Activated naive CD4-positive, alpha-beta T cell treated with anti-CD3 and anti-CD28 coated beads for 36 hours (primary cell): ENCODE results near the gene ZNRF1. TPM values are rescaled to one million over a fixed set of nuclear protein-coding genes. Genes with fewer than 3 reads are reported as not detected.
A peak's percentile ranks its signal among the peaks of the same experiment; 100 is the strongest.
"Not testable (repeated sequence)": the region's sequence is repeated elsewhere in the genome, so short reads cannot be mapped to it uniquely, and the experiment has no call there.

Experiments used
- CTCF ChIA-PET: fragments of 350-600 bp; sonication (Branson Sonifier 250); formaldehyde crosslinking; loops from one replicate; lab custom pipeline; 2021; ENCODE audit warnings: antibody characterized with exemption; lab: Charles Lee
- DNase-seq: peaks from one replicate; pipeline ENCODE4 v3.0.0-alpha.2; 2020
- H3K27ac Mint-ChIP-seq: one replicate; pipeline ENCODE4 v1.8.0; 2021; ENCODE audit warnings: mild to moderate bottlenecking, mixed read lengths
- H3K27me3 Mint-ChIP-seq: one replicate; pipeline ENCODE4 v1.8.0; 2021; ENCODE audit warnings: low read depth, mixed read lengths
- H3K36me3 Mint-ChIP-seq: one replicate; pipeline ENCODE4 v1.8.0; 2021; ENCODE audit warnings: low read depth, mixed read lengths
- H3K4me1 Mint-ChIP-seq: one replicate; pipeline ENCODE4 v1.8.0; 2021; ENCODE audit warnings: low read depth, mixed read lengths
- H3K4me3 Mint-ChIP-seq: one replicate; pipeline ENCODE4 v1.8.0; 2021; ENCODE audit warnings: mild to moderate bottlenecking, moderate library complexity, mixed read lengths
- H3K9me3 Mint-ChIP-seq: one replicate; pipeline ENCODE4 v1.8.0; 2021; ENCODE audit warnings: mixed read lengths
- intact Hi-C: fragments of 100-400 bp; cut with micrococcal nuclease; formaldehyde crosslinking; loops from one replicate; pipeline ENCODE4 v1.15.1; 2023
- total RNA-seq, 2 experiments: library from RNA; stranded (reverse); gene quantifications; one replicate each; pipeline ENCODE4 v1.2.3, GENCODE V29; 2021

Gene ZNRF1
- total RNA-seq, 2 experiments from 2014 or later, result 35.3 to 35.7 TPM

GRCh38 chr16:75017670-75018525, 19.1 kb downstream of the ZNRF1 start:
- no peak for DNase-seq
- Mint-ChIP-seq H3K9me3 (peaks cover 14% of the 10 kb centered on the region), H3K27ac (no peak overlapping the region), H3K4me1 (peaks cover 19% of the 10 kb centered on the region), H3K36me3 (peaks cover 14% of the 10 kb centered on the region), H3K27me3 (no peaks in the 10 kb centered on the region), H3K4me3 (no peak overlapping the region)
- CTCF ChIA-PET, result interaction anchor here (0.6 to 1.6 kb wide), 3 partner anchors 9 to 93 kb away, joined by 3 read pairs; partner anchors contain the start of gene ZNRF1
- intact Hi-C loops, result loop anchor here (10.0 kb wide), 1 partner anchor 547 kb away; the partner anchor contains the start of gene GABARAPL2

DNA sequence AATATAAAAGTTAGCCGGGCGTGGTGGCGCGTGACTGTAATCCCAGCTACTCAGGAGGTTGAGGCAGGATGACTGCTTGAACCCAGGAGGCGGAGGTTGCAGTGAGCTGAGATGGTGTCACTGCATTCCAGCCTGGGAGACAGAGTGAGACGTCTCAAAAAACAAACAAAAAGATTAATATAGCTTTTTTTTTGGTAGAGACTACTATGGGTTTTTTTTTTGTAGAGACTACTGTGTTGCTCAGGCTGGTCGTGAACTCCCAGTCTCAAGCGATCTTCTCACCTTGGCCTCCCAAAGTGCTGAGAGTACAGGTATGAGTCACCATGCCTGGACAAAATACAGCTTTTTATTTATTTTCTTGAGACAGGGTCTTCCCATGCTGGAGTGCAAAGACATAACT, 20.2 kb downstream of the ZNRF1 start:
- no peak for DNase-seq
- Mint-ChIP-seq H3K4me1 (peaks cover 20% of the 10 kb centered on the region), H3K36me3 (peaks cover 14% of the 10 kb centered on the region), H3K9me3 (peaks cover 14% of the 10 kb centered on the region), H3K27ac (no peak overlapping the region), H3K4me3 (no peak overlapping the region), H3K27me3 (no peaks in the 10 kb centered on the region)
- intact Hi-C loops, result loop anchor here (10.0 kb wide), 1 partner anchor 546 kb away; the partner anchor contains the start of gene GABARAPL2
- CTCF ChIA-PET, result interaction anchor here (0.6 kb wide), 1 partner anchor 52 kb away, joined by 4 read pairs; no protein-coding TSS in a partner anchor

DNA sequence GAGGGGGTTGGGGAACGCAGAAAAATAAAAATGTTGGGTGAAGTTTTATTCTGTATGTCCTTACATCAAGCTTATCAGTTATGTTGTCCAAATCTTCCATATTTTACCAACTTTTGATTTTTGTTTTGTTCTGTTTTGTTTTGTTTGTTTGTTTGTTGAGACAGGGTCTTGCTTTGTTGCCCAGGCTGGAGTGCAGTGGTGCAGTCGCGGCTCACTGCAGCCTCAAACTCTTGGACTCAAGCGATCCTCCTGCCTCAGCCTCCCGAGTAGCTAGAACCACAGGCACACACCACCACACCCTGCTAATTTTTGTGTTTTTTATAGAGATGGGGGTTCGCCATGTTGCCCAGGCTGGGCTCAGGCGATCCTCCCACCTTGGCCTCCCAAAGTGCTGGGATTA, 20.8 kb downstream of the ZNRF1 start:
- H3K4me3 Mint-ChIP-seq, result no peak overlapping the region
- no peak for DNase-seq

GRCh38 chr16:75021410-75021809, 22.6 kb downstream of the ZNRF1 start:
- H3K36me3 Mint-ChIP-seq, result peaks cover 14% of the 10 kb centered on the region
- peaks cover 28% of the 10 kb centered on the region for H3K4me1 Mint-ChIP-seq
- H3K9me3 Mint-ChIP-seq, result peaks cover 14% of the 10 kb centered on the region
- H3K4me3 Mint-ChIP-seq, result no peak overlapping the region
- H3K27ac Mint-ChIP-seq, result no peak overlapping the region
- DNase-seq, result no peak
- H3K27me3 Mint-ChIP-seq, result no peaks in the 10 kb centered on the region
- CTCF ChIA-PET, result no interaction called here
- intact Hi-C loops, result no loop called here

More for the DNA sequence above, 20.8 kb downstream of the ZNRF1 start:
- CTCF ChIA-PET, result interaction anchor here (0.6 to 0.9 kb wide), 2 partner anchors 43 to 51 kb away, joined by 4 read pairs; no protein-coding TSS in a partner anchor
- no peaks in the 10 kb centered on the region for H3K27me3 Mint-ChIP-seq
- peaks cover 24% of the 10 kb centered on the region for H3K4me1 Mint-ChIP-seq
- peaks cover 14% of the 10 kb centered on the region for H3K36me3 Mint-ChIP-seq
- intact Hi-C loops, result loop anchor here (10.0 kb wide), 1 partner anchor 545 kb away; the partner anchor contains the start of gene GABARAPL2
- H3K27ac Mint-ChIP-seq, result no peak overlapping the region
- peaks cover 14% of the 10 kb centered on the region for H3K9me3 Mint-ChIP-seq

- intact Hi-C loops, result no loop called here
- CTCF ChIA-PET, result interaction anchor here (1.3 kb wide), 1 partner anchor 11 kb away, joined by 3 read pairs; no protein-coding TSS in a partner anchor
- no peak for DNase-seq
- peaks cover 28% of the 10 kb centered on the region for H3K4me1 Mint-ChIP-seq
- peaks cover 14% of the 10 kb centered on the region for H3K36me3 Mint-ChIP-seq
- H3K27ac Mint-ChIP-seq, result peak overlapping the region; percentile 67
- peaks cover 14% of the 10 kb centered on the region for H3K9me3 Mint-ChIP-seq
- H3K27me3 Mint-ChIP-seq, result no peaks in the 10 kb centered on the region
- no peak overlapping the region for H3K4me3 Mint-ChIP-seq
Observed at GRCh38 chr16:75022567-75022966, 23.7 kb downstream of the ZNRF1 start.

- DNase-seq, result no peak
- Mint-ChIP-seq H3K36me3 (peaks cover 14% of the 10 kb centered on the region), H3K4me3 (no peak overlapping the region), H3K9me3 (peaks cover 14% of the 10 kb centered on the region), H3K4me1 (peaks cover 28% of the 10 kb centered on the region), H3K27me3 (no peaks in the 10 kb centered on the region), H3K27ac (peak overlapping the region; percentile 67)
- intact Hi-C loops, result loop anchor here (1.0 kb wide), 1 partner anchor 11 kb away; no protein-coding TSS in a partner anchor
- CTCF ChIA-PET, result interaction anchor here (1.3 kb wide), 1 partner anchor 11 kb away, joined by 3 read pairs; no protein-coding TSS in a partner anchor
Observed at GRCh38 chr16:75023009-75023408, 24.2 kb downstream of the ZNRF1 start.

DNA sequence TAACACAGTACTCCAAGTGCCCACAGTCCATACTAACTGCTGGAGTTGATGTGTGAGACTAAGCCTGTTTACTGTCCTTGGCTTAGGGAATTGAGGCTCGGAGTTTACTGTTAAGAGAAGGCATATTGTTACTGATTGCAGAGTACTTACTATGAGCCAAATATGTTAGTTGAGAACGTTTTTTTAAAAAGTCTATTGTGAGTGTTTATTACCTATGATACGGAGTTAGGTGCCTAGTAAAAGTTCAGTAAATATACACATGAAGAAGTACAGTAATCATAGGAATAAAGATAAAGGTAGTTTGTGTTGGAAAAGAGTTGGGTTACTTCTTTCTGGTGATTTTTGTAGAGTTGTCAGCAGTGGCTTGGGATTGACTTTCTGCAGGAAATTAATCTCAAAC, 25.4 kb downstream of the ZNRF1 start:
- H3K27ac Mint-ChIP-seq, result no peak overlapping the region
- H3K4me3 Mint-ChIP-seq, result no peak overlapping the region

GRCh38 chr16:75024594-75024993, 25.8 kb downstream of the ZNRF1 start:
- intact Hi-C loops, result no loop called here
- Mint-ChIP-seq H3K4me3 (no peak overlapping the region), H3K27ac (no peak overlapping the region), H3K9me3 (peaks cover 14% of the 10 kb centered on the region), H3K36me3 (peaks cover 14% of the 10 kb centered on the region), H3K4me1 (peaks cover 21% of the 10 kb centered on the region), H3K27me3 (no peaks in the 10 kb centered on the region)
- DNase-seq, result no peak
- CTCF ChIA-PET, result no interaction called here

More for the DNA sequence above, 25.4 kb downstream of the ZNRF1 start:
- peaks cover 23% of the 10 kb centered on the region for H3K4me1 Mint-ChIP-seq
- intact Hi-C loops, result no loop called here
- H3K36me3 Mint-ChIP-seq, result peaks cover 14% of the 10 kb centered on the region
- H3K9me3 Mint-ChIP-seq, result peaks cover 14% of the 10 kb centered on the region
- CTCF ChIA-PET, result no interaction called here
- no peak for DNase-seq
- no peaks in the 10 kb centered on the region for H3K27me3 Mint-ChIP-seq

DNA sequence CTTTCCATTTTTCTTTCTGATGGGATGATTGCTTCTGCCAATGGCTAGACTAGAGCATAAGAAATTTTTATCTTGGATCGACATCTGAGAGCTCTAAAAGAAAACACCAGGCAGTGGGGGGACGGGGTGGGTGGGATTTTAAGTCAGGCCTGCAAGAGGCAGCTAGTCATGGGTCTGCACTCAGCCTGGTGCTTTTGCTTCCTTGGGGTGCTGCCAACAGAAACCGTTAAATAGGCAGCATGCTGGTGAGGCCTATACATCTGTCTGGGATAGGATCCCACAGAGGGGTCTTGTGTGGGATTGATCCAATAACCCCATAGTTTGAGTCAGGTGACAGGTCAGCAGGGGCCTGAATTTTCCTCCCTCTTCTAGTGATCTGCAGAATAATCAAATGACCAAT, 26.9 kb downstream of the ZNRF1 start:
- peaks cover 12% of the 10 kb centered on the region for H3K36me3 Mint-ChIP-seq
- DNase-seq, result no peak
- intact Hi-C loops, result no loop called here
- peaks cover 21% of the 10 kb centered on the region for H3K4me1 Mint-ChIP-seq
- H3K4me3 Mint-ChIP-seq, result no peak overlapping the region
- H3K9me3 Mint-ChIP-seq, result peaks cover 13% of the 10 kb centered on the region
- CTCF ChIA-PET, result no interaction called here
- no peaks in the 10 kb centered on the region for H3K27me3 Mint-ChIP-seq
- H3K27ac Mint-ChIP-seq, result no peak overlapping the region

DNA sequence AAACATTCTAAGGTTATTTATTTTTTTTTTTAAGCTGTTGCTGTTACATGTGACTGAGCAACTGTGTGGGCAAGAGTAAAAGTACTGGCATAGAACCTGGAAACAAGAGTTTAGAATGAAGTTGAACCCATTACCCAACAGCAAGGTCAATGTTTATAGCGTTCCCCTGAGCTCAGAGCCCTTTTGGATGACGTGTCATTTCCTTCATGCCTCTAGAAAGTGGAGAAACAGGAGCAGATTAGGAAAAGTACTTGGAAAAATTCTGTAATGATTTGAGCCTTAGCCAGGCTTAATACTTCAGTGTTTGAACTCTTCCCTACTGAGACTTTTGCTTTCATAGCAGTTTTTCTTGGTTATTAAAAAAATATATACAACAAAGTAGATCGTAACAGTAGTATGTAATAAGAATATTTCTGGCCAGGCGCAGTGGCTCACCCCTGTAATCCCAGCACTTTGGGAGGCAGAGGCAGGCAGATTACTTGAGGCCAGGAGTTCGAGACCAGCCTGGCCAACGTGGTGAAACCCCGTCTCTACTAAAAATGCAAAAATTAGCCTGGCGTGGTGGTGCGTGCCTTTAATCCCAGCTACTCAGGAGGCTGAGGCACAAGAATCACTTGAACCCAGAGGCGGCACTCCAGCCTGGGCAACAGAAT, 27.5 kb downstream of the ZNRF1 start:
- DNase-seq, H3K36me3 Mint-ChIP-seq, H3K27me3 Mint-ChIP-seq, H3K27ac Mint-ChIP-seq, intact Hi-C loops, H3K9me3 Mint-ChIP-seq, H3K4me3 Mint-ChIP-seq: not testable (repeated sequence)
- H3K4me1 Mint-ChIP-seq, result peaks cover 21% of the 10 kb centered on the region
- CTCF ChIA-PET, result interaction anchor here (0.6 kb wide), 1 partner anchor 9 kb away, joined by 3 read pairs; no protein-coding TSS in a partner anchor

- peaks cover 21% of the 10 kb centered on the region for H3K4me1 Mint-ChIP-seq
- H3K27me3 Mint-ChIP-seq, result no peaks in the 10 kb centered on the region
- intact Hi-C loops, result no loop called here
- H3K4me3 Mint-ChIP-seq, result no peak overlapping the region
- H3K9me3 Mint-ChIP-seq, result peaks cover 2% of the 10 kb centered on the region
- H3K27ac Mint-ChIP-seq, result no peak overlapping the region
- CTCF ChIA-PET, result interaction anchor here (0.6 kb wide), 1 partner anchor 9 kb away, joined by 3 read pairs; no protein-coding TSS in a partner anchor
- peaks cover 1% of the 10 kb centered on the region for H3K36me3 Mint-ChIP-seq
- no peak for DNase-seq
Observed at GRCh38 chr16:75026892-75027391, 28.1 kb downstream of the ZNRF1 start.
